GM18502 (cell line): ENCODE results near the gene YWHAQ.
"Not testable (repeated sequence)": the region's sequence is repeated elsewhere in the genome, so short reads cannot be mapped to it uniquely, and the experiment has no call there.

Experiments
- ATAC-seq: cut with Tn5 transposase; IDR thresholded peaks from one replicate; pipeline ENCODE4 v1.9.1; 2021; ENCODE audit warnings: mild to moderate bottlenecking; ENCODE audit not compliant: unreplicated experiment, poor library complexity

YWHAQ gene

DNA sequence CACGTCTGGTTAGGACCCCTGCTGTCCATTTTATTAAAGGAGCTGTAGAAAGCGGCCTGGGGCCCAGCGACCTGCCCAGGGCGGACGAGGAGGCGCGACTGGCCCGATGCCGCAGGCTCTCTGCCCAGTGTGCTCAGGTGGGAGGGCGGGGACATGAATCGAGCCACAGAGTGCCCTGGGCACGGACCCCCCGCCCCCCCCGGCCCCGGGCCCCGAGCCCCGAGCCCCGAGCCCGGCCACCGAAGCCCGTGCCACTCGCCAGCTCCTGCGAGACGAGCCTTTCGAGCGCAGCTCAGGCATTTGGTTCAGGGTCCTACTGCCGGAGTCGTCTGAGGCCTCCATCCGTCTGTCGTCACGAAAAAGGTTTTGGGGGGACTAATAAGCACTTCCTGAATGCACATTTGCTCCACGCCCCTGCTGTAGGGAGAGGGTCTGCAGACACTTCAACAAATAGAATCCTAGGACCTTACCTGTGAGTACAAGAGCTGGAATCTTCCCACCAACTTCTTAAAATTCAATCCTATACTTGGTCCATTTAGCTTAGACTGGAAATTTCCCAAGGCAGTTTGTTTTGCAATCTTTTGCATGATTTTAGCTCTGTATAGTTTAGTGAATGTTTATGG is 74.6 kb downstream of the YWHAQ start:
- peak; percentile 28 for ATAC-seq

DNA sequence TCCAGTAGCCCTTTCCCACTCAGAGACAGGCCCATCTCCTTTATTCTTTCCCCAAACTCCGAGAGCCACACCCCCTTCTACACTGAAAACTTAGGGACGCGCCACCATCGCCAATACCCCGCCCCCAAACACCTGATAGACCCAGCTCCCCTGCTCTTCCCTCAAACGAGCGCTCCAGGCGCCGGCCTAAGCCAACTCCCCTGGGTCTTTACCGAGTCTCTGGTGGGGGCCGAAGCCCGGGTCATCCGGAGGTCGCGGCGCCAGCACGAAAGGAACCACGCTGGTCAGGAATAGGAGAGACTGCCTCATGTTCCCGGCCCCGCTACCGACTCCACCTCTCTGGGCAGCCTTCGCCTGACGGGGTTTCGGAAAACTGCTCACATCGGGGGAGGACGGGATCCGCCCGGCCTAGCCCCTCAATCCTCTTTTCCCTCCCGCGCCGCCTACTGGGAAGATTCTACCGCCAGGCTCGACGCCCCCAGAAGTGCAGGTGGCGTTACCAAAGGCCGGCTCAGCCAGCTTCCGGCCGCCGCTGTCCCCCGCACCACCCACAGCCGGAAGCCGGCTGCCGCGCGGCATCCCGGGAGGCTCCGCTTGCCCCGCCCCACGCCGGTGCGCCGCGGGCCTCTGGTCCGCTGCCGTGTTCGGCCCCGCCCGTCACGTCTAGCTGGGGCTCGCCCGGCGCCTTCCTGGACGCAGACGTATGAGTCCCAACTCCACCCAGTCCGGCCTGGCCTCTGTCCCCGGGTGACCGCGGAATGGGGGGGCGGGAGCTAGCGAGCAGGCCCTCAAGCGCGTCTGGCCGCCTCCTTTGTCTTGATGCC is 75.3 kb downstream of the YWHAQ start, which contains the start of gene ADAM17:
Gene ADAM17, minus strand, starts transcription at position 534 of the 824 bp plus-strand sequence. Its CDS starts 225 bp downstream, at position 309.
- ATAC-seq = peak; percentile 85

DNA sequence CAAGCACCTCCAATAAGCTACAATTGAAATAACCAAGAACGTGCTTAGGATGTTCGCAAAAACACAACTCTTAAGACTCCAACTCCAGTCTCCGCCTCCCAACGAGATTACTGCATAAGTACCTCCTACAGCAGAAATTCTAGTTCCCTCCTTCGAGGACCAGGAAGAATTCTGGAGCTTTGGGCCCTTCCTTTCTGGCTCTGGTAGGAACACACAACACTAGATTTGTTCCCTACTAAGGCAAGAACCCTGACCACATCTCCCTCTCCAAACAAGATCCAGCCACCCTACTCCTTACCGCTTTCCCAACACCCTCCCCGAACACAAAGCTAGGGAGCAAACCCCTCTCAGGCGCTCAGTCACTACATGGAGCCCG is 75.9 kb downstream of the YWHAQ start:
- ATAC-seq = no peak

DNA sequence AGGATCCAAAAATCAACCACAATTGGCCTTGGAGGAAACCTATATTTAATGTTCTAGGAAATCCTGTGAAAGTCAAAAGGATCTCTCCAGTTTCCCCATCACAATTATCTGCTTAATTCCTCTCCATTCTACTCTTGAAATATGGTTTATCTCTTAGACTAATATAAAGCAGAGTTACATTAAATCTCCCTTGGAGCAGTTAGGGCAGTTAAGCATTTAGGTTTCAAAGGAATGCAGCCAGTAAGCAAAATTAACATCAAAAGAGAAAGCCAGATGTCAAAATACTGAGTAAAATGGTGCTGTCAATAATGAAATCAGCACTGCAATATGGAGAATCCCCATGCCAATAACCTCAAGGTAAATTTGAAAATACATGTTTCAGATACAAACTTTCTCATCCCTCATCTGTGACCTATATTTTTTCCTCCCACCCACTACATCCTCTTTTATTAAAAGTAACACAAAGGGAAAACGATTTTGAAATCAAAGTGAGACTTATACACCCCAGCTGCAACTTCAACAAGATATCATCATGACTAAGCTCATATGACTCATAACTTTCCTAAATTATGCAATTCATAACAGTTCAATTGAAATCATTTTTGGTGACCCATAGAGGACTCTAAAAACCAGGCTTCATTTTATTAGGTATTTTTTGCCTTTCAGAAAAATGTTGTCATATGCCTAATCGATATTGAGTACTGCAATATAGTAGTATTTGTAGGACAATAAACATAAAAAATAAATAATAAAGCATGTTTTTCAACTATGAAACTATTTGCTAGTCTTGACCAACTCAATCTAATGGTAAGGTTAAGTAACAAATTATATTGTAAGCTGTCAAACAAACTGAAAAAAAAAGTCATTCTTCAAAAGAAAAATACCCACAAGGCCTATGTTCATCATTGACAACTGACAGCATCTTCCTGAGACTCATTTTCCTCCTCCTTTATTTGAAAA is 78.3 kb downstream of the YWHAQ start:
- ATAC-seq = no peak

DNA sequence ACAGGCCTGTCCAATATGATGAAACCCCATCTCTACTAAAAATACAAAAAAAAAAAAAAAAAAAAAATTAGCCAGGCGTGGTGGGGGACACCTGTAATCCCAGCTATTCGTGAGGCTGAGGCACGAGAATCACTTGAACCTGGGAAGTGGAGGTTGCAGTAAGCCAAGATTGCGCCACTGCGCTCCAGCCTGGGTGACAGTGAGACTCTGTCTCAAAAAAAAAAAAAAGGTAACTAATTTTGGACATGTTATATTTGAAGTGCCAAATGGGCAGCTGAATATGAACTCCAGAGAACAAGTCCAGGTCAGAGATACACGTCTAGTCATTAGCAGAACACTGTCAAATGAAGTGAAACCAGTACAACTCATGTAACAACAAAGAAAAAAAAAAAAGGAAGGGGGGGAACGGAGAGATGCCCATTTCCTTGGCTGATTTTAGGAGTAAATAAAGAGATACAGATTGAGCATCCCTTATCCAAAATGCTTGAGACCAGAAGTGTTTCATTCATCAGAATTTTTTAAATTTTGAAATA is 79.9 kb downstream of the YWHAQ start:
- not testable (repeated sequence) for ATAC-seq

DNA sequence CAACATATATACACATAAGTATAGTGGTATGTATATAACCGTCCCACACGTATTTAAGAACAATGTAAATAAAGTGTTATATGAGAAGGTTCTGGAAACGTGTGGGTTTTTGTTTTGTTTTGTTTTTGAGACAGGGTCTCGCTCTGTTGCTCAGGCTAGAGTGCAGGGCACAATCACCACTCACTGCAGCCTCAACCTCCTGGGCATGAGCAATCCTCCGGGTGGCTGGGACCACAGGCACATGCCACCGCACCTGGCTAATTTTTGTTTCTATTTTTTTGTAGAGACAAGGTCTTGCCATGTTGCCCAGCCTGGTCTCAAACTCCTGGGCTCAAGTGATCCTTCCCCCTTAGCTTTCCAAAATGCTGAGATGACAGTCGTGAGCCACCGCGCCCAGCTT is 81.4 kb downstream of the YWHAQ start:
- ATAC-seq = no peak

DNA sequence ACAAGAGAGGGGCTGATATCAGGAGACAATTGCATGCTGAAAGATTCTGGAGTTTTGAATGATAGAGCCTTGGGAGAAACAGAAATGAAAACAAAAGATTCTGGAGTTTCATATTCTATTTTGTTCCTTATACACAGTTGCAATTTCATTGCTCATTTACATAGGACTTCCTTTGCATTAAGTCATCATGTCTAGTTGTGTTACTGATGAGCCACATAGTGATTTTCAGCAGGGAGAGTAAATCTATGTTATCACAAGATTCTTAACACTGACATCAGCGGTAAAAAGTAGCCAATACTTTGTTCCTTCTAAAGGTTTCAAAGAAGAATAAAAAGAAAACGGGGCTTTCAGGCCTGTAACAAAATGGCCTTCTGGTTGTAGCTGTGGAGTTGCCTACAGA is 82.3 kb downstream of the YWHAQ start:
- ATAC-seq = peak; percentile 58

DNA sequence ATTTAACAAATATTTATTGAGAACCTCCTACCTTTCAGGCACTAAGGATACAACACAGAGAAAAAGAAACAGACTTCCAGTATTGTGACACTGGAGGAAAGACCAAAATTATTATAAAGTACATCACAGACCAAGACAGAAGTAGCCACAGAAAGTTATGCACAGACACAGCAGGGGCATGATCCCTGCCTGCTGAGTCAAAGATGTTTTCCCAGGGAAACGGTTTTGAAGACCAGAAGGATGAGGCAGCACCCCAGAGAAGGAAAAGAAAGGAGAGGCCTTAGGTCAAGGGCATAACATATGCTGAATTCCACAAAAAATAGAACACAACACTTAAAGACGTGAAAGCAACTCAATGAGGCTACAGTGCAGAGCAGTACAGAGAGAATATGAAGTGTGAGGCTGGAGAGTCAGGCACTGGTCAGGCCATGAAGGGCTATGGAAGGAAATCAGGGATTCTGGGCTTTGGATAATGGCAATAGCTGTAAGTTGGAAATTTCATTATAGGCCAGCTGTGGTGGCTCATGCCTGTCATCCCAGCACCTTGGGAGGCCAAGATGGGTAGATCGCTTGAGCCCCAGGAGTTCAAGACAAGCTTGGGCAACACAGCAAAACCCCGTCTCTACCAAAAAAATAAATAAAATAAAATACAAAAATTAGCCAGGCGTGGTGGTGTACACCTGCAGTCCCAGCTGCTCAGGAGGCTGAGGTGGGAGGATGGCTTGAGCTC is 83.4 kb downstream of the YWHAQ start:
- ATAC-seq = no peak

DNA sequence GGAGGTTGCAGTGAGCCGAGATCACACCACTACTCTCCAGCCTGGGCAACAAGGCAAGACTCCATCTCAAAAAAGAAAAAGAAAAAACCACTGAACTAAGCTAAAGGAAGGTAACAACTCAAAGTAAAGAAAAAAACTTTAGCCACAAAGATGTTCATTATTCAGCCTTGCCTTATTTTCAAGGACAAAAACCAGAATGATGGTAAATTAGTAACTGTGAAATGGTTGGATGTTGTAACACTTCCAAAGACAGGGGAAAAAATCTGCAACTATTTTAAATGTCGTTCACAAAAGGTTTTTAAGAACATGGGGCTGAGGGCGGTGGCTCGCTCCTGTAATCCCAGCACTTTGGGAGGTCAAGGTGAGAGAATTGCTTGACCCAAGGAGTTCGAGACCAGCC is 85.3 kb downstream of the YWHAQ start:
- ATAC-seq = no peak

DNA sequence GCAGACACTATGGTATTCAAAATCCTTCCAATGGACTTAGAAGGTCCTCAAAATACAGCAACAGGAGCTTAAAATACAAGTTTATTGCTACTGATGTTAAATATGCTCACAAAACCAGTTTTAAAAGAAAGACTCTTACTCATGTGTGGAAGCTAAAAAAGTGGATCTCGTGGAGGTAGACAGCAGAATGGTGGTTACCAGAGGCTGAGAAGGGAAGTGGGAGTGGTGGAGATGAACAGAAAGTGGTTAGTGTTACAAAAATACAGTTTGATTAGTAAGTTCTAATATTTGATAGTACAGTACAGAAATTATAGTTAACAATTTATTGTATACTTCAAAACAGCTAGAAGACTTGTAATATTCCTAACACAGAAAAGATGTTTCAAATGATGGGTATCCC is 87.2 kb downstream of the YWHAQ start:
- ATAC-seq = no peak

DNA sequence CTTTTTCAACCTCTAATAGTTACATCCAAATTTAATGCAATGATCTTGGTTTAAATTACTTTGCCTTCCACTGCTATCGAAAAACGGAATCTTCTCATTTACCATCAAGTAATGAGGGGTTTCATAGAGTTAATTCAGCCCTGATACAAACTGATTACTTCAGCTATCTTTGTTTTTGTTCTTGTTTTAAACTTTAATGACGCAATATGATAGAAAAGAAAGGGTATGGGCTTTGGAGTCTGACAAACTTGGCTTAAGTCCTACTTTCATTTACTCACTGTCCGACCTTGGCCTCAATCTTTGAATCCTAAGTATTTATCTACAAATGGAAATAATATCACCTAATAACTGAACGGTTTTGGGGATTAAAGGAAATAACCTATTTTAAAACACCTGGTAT is 91.3 kb downstream of the YWHAQ start:
- ATAC-seq = no peak

DNA sequence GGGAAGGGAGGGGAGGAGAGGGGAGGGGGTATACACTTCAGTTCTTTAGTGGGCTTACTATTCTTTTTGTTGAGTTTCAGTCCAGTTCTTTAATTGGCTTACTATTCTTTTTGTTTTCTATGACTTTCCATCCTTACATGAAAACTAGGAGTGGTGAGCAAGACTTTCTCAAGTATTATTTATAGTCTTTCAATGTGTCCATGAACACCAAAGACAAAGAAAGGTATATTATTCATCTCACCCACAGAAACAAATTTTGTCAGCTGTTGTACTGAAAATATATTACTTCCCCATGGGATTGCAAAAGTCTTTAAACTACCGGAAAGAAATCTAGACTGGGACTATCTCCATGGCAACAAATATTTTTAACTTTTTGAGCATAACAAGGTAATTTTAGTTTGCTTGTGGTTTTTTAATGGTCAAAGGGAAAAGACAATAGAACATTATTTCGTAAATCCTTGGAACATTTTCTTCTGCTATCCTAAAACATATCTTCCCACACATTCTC is 92.7 kb downstream of the YWHAQ start:
- no peak for ATAC-seq

DNA sequence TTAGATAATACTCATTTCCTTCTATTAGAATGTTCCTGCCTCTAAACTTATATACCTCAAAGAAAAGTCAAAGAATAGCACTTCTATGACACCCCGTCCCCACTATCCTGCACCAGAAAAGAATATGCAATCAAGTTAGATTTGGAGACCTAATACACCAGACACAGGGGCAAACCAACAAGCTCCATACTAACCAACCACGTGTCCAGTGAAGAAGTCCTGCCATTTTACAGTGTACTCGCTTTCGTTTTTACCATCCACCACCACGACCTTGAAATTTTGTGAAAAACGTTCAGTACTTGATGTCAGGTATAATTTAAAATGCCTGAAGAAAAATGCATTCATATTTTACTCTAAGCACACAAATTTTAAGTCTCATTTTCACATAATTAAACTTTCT is 94.3 kb downstream of the YWHAQ start:
- no peak for ATAC-seq

DNA sequence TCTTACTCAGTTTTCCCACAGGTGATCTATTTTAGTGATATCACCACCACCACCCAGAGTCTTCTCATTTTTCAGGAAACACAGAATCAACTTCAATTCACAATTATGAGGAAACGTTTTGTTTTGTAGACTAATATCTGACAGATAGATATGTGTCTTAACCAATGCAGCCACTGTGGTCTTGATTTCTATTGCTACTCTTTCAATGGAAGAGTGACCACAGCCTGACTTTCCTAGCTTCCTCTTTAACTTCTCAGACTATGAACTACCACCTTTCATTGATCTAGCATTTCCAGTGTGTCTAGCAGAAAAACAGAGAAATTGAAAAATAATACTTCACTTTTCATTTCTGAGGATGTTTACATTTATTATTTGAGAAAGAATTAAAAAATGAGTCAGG is 95.6 kb downstream of the YWHAQ start:
- no peak for ATAC-seq
